Left lobe of liver (tissue), 2 donors: Measurements from ENCODE around the gene RIOK1. TPM values are rescaled to one million over a fixed set of nuclear protein-coding genes. Genes with fewer than 3 reads are reported as not detected.

ENCODE experiments used
- ATAC-seq: fragments of 200-7000 bp; cut with Tn5 transposase; one replicate; pipeline ENCODE4 v1.9.1; 2020; ENCODE audit warnings: mild to moderate bottlenecking, moderate library complexity
- DNase-seq: peaks from one replicate; pipeline ENCODE4 v3.0.0-alpha.2; 2020; ENCODE audit warnings: low spot score
- total RNA-seq: library from RNA; stranded (reverse); gene quantifications from one replicate; pipeline ENCODE4 v1.2.1, GENCODE V29; 2021
- donor health status: DM: no; HTN: no; CAD: no; lungs with moderate emphysema.
- donor health status: DM: no; HTN: yes; CAD: no.

RIOK1 gene
- total RNA-seq, 1 donor from 2014 or later: 4.4 TPM

DNA sequence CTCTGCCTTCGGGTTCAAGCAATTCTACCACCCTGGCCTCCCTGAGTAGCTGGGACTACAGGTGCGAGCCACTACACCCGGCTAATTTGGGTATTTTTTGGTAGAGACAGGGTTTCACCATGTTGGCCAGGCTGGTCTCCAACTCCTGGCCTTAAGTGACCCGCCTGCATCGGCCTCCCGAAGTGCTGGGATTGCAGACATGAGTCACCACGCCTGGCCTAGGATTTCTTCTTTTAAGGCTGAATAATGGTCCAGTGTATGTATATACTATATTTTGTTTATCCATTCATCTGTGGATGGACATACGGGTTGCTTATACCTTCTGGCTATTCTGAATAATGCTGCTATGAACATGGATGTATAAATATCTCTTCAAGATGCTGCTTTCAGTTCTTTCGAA, 17.1 kb downstream of the RIOK1 start:
- ATAC-seq: no peak

DNA sequence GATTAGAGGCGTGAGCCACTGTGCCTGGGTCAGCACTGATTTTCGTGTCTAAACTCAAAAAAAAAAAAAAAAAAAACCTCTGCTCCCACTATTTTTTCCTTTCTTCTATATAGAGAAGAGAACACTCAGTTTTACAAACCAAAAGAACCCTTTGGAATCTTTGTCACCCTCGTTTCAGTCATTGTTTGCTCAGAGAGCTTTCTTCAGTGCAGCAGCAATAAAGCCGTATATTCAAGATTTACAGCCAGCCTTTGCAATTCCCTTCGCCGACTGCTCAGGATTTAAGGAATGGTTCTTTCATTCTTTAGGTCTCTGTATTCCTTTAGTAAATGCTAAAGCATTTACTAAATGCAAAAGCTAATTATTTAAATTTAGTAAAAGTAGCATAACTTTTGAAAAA, 20.1 kb downstream of the RIOK1 start:
- DNase-seq (no peak), ATAC-seq (no peak)

More for the DNA sequence above, 17.1 kb downstream of the RIOK1 start:
- no peak for DNase-seq

DNA sequence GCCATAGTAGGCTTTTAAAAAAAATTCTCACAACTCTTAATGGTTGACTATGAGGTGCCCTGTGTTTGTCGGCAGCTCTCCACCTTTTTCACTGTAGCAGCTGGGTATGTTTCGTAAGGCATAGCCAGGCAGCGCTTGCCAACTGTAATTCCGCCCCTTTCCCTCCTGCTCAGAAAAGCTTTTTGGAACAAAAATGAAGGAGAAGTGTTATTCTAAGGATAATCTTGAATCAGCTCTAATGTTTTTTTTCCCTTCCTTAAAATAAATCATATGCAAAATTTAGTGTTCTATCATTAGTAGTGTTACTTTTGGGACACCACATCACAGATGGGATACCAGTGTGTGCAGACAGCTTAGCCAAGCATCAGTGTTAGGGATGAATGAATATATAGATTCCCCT, 21.2 kb downstream of the RIOK1 start:
- DNase-seq (no peak), ATAC-seq (no peak)

DNA sequence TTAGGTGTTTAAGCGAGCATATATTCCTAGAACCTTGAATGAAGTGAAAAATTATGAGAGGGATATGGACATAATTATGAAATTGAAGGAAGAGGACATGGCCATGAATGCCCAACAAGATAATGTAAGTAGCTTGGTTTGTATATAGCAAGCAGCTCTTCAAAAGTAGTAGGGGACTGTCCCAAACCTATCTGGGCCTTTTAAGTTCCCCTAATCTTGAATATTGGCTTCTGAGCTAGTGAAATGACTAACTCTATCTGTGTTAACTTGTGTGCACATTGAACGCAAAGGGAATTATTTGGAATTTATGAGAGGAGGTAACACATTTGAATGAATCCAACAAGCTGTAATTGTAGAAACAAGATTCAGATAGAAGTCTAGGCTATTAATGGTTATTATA, 21.7 kb downstream of the RIOK1 start:
- ATAC-seq: no peak
- no peak for DNase-seq

DNA sequence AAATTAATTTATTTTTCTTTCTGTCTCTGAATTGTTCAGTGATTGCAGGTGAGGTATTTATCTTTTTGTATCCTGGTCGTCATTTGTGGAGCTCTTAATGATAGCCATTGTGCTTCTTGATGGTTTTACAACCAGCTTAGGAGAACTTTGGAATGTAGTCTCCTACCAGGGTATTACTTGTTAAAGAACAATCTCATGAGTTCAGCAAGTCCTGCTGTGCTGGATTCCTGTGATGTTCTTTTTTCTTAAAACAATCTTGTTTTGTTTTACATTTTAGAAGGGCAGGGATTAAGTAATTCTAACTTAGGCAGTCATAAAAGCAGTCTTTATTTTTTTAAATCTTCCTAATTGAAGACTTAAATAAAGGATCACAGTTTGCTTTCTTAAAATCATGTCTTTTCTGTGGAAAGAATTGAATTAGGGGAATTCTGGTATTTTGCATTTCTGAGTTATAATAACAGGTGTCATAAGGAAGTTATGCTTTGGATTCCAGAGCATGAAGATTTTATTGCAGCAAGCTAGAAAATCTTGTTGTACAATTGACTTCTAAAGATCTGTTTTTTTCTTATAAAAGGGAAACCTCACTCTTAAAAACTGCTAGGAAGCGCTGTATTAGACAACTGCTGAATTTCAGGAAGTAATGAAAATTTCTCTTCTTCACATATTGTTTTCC, 23.7 kb downstream of the RIOK1 start:
- no peak for DNase-seq
- ATAC-seq: no peak

DNA sequence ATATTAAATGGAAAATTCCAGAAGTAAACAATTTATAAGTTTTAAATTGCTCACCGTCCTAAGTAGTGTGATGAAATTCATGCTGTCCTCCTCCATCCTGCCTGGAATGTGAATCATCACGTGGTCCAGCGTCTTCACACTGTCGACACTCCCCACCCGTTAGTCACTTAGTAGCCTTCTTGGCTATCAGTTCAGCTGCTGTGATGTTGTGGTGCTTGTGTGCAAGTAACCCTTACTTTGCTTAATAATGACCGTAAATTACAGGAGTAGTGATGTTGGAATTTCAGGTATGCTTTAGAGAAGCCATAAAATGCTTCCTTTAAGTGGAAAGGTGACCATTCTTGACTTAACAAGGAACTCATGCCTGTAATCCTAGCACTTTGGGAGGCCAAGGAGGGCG, 25.2 kb downstream of the RIOK1 start:
- no peak for ATAC-seq
- no peak for DNase-seq

DNA sequence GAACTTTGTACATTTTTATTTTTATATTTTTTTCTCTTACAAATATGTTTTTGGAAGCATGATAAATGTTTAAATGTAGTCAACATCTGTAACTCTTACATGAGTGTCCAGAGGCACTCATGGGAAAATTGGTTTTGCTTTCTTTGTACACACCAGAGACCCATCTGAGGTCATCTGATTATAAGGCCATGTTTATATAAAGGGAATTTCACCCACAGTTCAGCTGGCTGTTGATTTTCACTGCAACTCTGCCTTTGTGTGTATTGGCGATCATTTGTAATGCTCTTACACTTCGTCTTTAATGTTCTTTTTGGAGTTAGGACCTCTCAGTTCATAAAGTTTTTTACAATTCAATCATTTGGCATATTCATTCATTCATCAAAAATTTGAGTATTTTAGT, 28.1 kb downstream of the RIOK1 start:
- ATAC-seq (peak; percentile 91), DNase-seq (no peak)

DNA sequence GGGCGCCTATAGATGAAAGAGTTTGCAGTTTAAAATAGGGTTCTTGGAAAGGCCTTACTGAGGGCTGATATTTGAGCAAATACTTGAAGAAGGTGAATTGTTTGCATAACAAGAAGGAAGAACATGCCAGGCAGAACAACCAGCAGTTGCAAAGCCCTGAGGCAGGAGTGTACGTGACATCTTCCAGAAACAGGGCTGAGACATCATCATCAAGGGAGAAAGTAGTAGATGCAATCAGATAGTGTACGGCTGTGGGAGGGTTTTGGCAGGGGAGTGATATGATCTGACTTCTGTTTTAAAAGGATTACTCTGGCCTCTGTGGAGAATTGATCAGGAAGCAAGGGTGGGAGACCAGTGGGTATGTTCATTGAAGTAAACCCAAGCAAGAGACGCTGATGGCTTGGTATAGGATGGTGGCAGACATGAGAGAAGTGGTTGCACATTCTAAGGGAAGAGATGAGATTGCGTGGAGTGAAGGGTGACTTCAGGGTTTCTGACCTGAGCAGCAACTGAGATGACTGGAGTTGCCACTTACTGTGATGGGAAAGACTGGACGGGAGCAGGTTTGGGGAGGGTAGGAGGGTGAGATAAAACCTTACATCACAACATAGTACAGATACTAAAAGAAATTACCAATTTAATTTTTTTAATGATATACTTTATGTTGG, 28.8 kb downstream of the RIOK1 start:
- ATAC-seq: peak; percentile 28
- DNase-seq: no peak

DNA sequence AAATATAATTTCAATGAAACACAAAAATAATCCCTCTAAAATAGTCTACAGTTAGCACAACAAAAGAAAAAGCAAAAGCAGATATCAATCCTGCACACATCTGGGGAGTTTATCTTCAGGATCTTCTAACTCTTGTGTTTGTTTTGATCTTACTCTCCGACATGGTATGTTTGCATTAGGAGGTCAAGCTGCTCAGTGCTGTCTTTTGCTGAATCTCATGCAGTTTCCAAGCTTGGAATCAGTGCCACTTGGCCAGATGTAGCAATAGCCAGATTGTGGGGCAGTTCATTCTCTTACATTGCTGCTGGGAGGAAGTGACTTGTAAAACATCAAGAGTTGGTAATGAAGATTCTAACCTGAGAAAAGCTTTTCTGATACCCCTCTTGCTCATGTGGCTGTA, 29.5 kb downstream of the RIOK1 start:
- ATAC-seq (peak; percentile 80), DNase-seq (peak; percentile 66)

DNA sequence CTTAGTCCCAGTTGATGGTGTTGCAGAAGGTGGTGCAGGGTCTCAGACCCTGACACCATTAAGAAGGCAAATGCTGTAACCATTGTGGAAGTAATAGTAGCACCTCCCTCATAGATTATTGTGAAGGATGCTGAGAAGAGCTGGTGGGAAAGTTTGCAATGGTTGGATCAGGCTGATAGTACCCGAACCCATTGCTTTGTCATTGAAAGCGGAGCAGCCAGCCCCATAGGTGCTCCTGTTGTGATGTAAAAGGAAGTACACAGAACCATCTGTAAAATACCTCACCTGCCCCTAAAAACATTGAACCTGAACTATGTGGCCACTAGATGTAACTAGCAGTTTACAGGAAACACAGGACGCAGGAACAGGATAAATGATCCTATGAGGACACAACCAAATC, 31.5 kb downstream of the RIOK1 start:
- ATAC-seq (no peak), DNase-seq (no peak)

DNA sequence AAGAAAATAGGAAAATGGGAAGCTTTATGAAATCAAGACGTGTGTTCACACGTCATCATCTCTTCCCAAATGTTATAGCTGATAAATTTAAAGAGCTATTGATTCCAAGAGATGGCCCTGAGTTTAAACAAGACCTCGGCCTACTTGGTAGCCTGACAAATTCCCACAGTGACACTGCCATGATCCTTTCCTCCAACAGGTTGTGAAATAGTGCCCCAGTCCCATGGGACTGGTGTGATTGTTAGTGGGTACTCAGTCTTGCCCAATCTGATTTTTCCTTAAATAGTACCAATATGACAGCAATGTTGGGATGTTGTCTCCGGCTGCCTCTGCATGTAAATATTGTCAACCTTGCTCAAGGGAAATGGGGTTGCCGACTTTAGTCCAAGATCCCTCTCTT, 34.5 kb downstream of the RIOK1 start:
- no peak for DNase-seq
- ATAC-seq: peak; percentile 60

DNA sequence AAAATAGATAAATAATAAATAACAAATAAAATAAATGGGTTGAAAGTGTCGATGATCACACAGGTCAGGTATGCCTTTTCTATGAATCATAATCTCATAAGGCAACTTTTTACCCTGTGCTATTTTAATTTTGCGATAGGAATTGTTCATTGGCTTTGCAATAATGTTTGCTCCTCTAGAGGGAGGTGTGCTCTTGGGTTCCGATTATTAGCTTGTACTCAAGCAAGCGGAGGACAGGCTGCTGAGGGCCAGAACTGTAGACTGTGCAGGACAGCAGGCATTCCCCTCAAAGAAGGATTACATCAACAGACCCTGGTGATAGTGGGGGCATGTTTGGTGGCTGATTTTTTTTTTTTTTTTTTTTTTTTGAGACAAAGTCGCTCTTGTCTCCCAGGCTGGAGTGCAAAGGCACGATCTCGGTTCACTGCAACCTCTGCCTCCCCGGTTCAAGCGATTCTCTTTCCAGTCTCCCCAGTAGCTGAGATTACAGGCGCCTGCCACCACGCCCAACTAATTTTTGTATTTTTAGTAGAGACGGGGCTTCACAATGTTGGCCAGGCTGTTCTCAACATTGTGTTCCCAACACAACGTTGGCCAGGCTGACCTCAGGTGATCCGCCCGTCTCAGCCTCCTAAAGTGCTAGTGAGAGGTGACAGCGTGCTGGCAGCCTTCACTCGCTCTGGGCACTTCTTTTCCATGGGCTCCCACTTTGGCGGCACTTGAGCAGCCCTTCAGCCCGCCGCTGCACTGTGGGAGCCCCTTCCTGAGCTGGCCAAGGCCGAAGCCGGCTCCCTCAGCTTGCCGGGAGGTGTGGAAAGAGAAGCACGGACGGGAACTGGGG, 35.6 kb downstream of the RIOK1 start:
- peak; percentile 98 for ATAC-seq
- no peak for DNase-seq

DNA sequence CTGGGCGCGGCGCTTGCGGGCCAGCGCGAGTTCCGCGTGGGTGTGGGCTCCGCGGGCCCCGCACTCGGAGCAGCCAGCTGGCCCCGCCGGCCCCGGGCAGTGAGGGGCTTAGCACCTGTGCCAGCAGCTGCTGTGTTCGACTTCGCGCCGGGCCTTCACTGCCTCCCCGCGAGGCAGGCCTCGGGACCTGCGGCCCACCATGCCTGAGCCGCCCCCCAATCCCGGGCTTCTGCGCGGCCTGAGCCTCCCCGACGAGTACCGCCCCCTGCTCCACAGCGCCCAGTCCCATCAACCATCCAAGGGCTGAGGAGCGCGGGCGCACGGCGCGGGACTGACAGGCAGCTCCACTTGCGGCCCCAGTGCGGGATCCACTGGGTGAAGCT, 36.2 kb downstream of the RIOK1 start:
- no peak for DNase-seq
- no peak for ATAC-seq

DNA sequence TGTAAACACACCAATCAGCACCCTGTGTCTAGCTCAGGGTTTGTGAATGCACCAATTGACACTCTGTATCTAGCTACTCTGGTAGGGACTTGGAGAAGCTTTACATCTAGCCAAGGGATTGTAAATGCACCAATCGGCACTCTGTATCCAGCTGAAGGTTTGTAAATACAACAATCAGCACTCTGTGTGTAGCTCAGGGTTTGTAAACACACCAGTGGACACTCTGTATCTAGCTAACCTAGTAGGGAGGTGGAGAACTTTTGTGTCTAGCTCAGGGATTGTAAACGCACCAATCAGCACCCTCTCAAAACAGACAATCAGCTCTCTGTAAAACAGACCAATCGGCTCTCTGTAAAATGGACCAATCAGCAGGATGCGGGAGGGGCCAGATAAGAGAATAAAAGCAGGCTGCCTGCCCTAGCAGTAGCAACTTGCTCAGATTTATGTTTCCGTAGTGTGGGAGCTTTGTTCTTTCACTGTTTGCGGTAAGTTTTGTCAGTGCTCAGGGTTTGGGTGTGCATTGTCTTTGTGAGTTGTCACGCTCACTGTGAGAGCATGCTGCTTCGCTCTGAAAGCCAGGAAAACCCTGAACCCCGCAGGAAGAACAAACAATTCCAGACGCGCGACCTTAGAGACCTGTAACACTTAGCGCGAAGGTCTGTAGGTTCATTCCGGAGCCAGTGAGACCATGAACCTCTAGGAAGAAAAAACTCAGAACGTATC, 37.0 kb downstream of the RIOK1 start:
- no peak for DNase-seq

DNA sequence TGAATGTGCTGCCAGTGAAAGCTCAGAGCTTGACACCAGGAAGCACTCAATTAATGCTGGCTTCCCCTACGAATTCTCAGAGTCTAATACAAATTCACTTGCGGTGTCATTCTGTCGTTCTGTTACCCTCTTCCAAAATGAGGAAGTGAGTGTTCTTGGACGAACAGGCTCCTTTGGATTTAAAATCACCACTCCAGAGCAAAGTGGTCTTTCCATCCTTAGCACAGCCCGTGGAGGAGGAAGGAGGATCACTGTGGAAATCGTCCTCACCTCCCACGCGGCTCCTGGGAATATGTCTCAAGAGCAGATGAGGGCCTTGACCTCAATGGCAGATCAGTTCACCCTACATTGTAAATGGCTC, 41.7 kb downstream of the RIOK1 start:
- DNase-seq: no peak
- no peak for ATAC-seq

More for the DNA sequence above, 37.0 kb downstream of the RIOK1 start:
- no peak for ATAC-seq

DNA sequence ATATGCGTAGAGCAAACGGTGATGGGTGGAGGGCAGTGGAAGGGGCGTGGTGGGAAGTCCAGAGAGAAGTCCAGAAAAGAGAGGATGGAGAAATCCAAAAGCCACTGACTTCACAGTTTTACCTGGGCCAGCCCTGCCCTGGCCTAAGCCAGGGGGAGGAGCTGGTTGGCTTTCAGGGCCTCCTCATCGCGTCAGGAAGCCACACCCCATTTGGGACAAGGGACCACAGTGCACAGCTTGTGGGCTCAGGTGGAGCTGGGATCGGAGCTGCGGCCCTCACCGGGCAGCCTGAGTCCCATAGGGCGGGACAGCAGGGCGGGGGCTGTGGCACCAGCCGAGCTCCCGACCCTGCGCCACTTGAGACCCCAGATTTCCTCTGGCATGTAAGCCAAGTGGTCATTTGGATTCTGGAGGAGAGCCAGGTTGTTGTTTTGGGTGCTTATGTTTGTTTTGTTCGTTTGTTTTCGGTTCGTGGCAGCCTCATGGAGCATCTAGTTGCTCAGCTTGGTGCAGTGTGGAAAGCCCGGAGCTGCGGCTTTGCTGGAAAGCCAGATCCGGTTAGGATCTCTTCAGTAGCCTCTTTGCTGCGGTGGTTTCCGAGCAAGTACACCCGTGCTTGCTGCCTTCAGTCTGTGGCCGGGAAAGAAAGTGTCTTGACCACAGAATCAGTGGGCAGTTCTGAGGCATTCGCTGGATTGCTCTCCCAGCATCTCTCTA, 42.2 kb downstream of the RIOK1 start:
- ATAC-seq (no peak), DNase-seq (peak; percentile 38)

DNA sequence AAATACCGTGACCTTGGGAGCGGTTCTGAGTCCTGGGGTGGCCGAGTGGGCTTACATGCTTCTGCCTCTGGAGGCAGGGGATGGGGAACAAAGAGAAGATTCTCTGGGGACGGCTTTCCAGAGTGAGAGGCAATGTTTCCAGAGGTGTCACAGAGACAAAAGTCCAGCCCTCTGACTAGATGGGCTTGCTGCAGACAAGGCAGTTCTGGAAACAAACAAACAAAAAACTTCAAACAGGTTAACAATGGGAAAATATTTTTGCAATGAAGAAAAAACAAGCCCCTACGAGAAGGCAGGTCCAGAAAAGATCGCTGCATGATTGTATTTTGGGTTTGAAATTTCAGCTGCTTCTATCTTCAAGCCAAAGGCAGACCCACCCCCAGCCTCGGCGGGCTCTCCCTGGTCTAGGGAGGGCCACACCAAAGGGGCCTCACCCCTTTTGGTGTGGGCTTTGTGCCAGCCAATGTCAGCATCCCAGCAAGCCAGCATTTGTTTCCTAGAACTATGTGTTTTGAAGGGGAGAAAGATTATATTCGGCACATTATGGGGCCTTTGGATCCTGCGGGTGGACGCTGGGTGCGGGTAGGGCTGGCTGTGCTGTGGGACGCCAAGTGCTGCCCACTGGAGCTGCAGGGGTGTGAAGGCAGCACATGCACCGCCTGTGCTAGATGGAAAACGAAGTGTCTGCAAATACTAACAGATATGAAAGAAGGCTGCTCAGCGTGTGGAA, 42.9 kb downstream of the RIOK1 start:
- ATAC-seq: no peak
- no peak for DNase-seq

DNA sequence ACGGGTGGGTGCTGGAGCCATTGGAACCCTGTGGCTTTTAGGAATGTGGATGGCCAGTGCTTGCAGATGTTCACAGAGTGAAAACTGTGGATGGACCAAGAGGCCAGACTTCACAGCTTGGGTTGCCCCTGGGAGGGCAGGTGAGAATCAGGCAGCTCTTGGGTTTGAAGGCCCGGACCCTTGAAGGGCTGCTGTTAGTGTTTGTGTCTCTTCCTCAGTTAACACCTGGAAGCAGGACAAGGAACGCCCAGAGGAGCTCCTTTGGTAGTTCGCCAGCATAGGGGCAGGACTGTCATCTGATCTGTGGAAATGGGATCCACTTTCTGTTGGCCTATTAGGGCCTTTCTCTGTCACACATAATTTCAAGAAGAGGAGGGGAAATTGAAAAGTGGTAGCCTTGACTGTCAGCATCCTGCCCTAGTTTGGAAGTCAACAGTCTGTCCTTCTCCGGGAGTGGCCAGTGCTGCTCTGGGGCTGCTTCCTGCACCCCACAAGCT, 43.6 kb downstream of the RIOK1 start:
- ATAC-seq: no peak
- DNase-seq: no peak

DNA sequence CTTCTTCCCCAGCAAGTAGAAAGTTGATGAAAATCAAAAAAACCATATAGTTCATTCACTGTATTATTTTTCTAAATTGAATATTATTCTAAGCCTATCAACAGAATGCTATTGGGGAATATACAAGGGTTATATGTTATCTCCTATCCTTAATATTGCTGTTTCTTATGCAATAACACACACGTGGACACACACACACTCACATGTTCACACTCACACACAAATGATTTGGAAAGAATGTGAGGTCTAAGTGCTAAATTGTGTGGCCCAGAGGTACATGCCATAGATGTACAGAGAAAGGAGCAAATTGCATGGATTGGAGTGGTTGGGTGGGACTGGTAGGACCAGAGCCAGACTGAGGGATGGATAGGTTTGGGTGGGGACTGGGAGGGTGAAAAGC, 45.1 kb downstream of the RIOK1 start:
- no peak for ATAC-seq
- no peak for DNase-seq

DNA sequence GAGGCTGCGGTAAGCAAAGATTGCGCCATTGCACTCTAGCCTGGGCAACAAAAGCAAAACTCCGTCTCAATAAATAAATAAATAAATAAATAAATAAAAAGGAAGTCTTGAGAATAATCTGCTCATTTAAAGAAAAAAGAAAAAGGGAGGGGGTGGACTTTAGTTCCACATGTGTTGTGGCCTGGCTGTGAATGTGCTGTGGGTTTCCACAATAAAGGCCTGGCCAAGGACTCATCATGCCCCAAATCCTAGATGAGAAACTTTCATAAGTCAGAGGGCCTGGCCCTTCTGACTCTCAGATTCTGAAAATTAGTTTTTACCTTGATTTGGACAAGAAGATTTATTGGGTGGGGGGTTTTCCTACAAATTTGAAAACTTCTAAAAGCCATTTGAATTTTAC, 48.4 kb downstream of the RIOK1 start:
- ATAC-seq (no peak), DNase-seq (no peak)
